Stimulated activated CD8-positive, alpha-beta memory T cell treated with anti-CD3 and anti-CD28 coated beads, Interleukin-2, amount 100 ng/mL, for 1 hour (primary cell): ENCODE data around the gene GUCD1.
"Not testable (repeated sequence)": the region's sequence is repeated elsewhere in the genome, so short reads cannot be mapped to it uniquely, and the experiment has no call there.

Experiments used
- DNase-seq, 2 donors: peaks; one replicate each; pipeline ENCODE4 v3.0.0-alpha.2; 2020; ENCODE audit warnings: low read depth in 2 of 2

The GUCD1 gene

GRCh38 chr22:24554313-24555164, at the start of gene GUCD1:
Gene GUCD1 (minus strand): TSS chr22:24555138. CDS start chr22:24554991, 147 bp downstream.
- DNase-seq, result no peak

- DNase-seq, result not testable (repeated sequence)
Observed at GRCh38 chr22:24603770-24604629, 49.1 kb upstream of the GUCD1 start.

- DNase-seq, result not testable (repeated sequence)
Observed at GRCh38 chr22:24602847-24603769, 48.2 kb upstream of the GUCD1 start, which contains the start of gene GGT1. Gene GGT1 (plus strand): TSS chr22:24603193. CDS start chr22:24611082, 7,889 bp downstream.

GRCh38 chr22:24602105-24602749, 47.3 kb upstream of the GUCD1 start:
- DNase-seq, result not testable (repeated sequence)

- no peak for DNase-seq
Observed at GRCh38 chr22:24601217-24602104, 46.5 kb upstream of the GUCD1 start.

- DNase-seq, result not testable (repeated sequence)
Observed at GRCh38 chr22:24599958-24600715, 45.2 kb upstream of the GUCD1 start.

- DNase-seq, result no peak
Observed at GRCh38 chr22:24599514-24599913, 44.6 kb upstream of the GUCD1 start.

GRCh38 chr22:24597076-24597475, 42.1 kb upstream of the GUCD1 start:
- not testable (repeated sequence) for DNase-seq

- no peak for DNase-seq
Observed at GRCh38 chr22:24595863-24596262, 40.9 kb upstream of the GUCD1 start.

- DNase-seq, result no peak
Observed at GRCh38 chr22:24595228-24595627, 40.3 kb upstream of the GUCD1 start.

GRCh38 chr22:24594569-24595120, 39.7 kb upstream of the GUCD1 start:
- DNase-seq, result no peak

GRCh38 chr22:24593836-24594568, 39.1 kb upstream of the GUCD1 start:
- no peak for DNase-seq

- not testable (repeated sequence) for DNase-seq
Observed at GRCh38 chr22:24593559-24593835, 38.6 kb upstream of the GUCD1 start.

GRCh38 chr22:24592851-24593558, 38.1 kb upstream of the GUCD1 start, which contains the start of gene LRRC75B:
Gene LRRC75B (minus strand): TSS chr22:24593073. CDS start chr22:24593039, 34 bp downstream.
- DNase-seq, result no peak

GRCh38 chr22:24592058-24592850, 37.3 kb upstream of the GUCD1 start:
- DNase-seq, result no peak

- no peak for DNase-seq
Observed at GRCh38 chr22:24591286-24591830, 36.4 kb upstream of the GUCD1 start.
